ENCODE data around the gene PDE8A. TPM values are rescaled to one million over a fixed set of nuclear protein-coding genes. Genes with fewer than 3 reads are reported as not detected.

PDE8A gene
- total RNA-seq, 2 donors from 2014 or later = 63.3 to 85.3 TPM

- Histone ChIP-seq H3K9me3 (no peaks in the 10 kb centered on the region), H3K27me3 (no peaks in the 10 kb centered on the region), H3K9ac (ENCODE audit: low read depth in 2 of 2, low read length in 2 of 2) (no peak overlapping the region), H3K4me3 (no peak overlapping the region), H3K4me1 (no peaks in the 10 kb centered on the region), H3K36me3 (no peaks in the 10 kb centered on the region), H3K27ac (no peak overlapping the region)
- intact Hi-C loops (cut with DNase I) = no loop called here
- TF ChIP-seq, protein P1, sequence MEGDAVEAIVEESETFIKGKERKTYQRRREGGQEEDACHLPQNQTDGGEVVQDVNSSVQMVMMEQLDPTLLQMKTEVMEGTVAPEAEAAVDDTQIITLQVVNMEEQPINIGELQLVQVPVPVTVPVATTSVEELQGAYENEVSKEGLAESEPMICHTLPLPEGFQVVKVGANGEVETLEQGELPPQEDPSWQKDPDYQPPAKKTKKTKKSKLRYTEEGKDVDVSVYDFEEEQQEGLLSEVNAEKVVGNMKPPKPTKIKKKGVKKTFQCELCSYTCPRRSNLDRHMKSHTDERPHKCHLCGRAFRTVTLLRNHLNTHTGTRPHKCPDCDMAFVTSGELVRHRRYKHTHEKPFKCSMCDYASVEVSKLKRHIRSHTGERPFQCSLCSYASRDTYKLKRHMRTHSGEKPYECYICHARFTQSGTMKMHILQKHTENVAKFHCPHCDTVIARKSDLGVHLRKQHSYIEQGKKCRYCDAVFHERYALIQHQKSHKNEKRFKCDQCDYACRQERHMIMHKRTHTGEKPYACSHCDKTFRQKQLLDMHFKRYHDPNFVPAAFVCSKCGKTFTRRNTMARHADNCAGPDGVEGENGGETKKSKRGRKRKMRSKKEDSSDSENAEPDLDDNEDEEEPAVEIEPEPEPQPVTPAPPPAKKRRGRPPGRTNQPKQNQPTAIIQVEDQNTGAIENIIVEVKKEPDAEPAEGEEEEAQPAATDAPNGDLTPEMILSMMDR (IDR thresholded peaks at IDR 0.05) = no peak
- no peak for DNase-seq
Observed at GRCh38 chr15:85095566-85095965, 113.9 kb downstream of the PDE8A start.

- no peaks in the 10 kb centered on the region for H3K36me3 ChIP-seq
- H3K9me3 ChIP-seq = no peaks in the 10 kb centered on the region
- H3K4me3 ChIP-seq = no peak overlapping the region
- no peaks in the 10 kb centered on the region for H3K4me1 ChIP-seq
- H3K27ac ChIP-seq = no peak overlapping the region
- no peaks in the 10 kb centered on the region for H3K27me3 ChIP-seq
- no peak for DNase-seq
- TF ChIP-seq, protein P1 (IDR thresholded peaks at IDR 0.05) = no peak
- intact Hi-C loops (cut with DNase I) = no loop called here
- no peak overlapping the region for H3K9ac ChIP-seq (ENCODE audit: low read depth in 2 of 2, low read length in 2 of 2)
Observed at GRCh38 chr15:85097250-85097649, 115.6 kb downstream of the PDE8A start.

GRCh38 chr15:85097725-85098124, 116.1 kb downstream of the PDE8A start:
- Histone ChIP-seq H3K4me3 (no peak overlapping the region), H3K9ac (ENCODE audit: low read depth in 2 of 2, low read length in 2 of 2) (no peak overlapping the region), H3K27me3 (no peaks in the 10 kb centered on the region), H3K36me3 (no peaks in the 10 kb centered on the region), H3K27ac (no peak overlapping the region), H3K9me3 (no peaks in the 10 kb centered on the region), H3K4me1 (no peaks in the 10 kb centered on the region)
- TF ChIP-seq, protein P1 (IDR thresholded peaks at IDR 0.05) = no peak
- intact Hi-C loops (cut with DNase I) = no loop called here
- no peak for DNase-seq

DNA sequence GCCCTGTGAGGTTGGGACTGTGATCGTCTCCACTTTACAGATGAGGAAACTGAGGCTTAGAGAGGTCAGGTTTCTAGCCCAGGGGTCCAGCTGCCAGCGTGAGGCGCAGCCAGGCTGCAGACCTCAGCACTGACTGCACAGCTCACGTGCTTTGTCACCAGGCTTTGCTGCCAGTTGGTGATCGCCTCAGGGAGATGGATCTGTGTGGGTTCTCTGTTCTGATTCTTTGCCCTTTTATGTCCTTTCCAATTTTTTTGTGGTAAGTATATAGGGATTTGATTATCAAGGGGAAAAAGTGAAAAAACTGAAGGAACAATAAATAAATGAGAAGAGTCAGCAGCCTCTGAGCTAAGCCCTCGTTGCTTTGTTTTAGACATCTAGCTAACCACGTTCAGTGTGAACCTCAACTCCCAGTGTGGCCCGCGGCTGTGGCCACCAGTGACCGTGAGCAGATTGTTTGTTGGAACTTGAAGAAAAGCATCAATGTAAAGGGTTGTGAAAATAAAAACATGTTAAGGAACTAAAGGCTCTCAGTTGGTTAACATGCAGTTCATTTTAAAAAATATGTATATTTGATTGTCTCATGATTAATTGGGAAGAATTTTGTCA, 117.6 kb downstream of the PDE8A start:
- Histone ChIP-seq H3K27ac (no peak overlapping the region), H3K4me1 (no peaks in the 10 kb centered on the region), H3K27me3 (no peaks in the 10 kb centered on the region), H3K36me3 (no peaks in the 10 kb centered on the region), H3K9me3 (no peaks in the 10 kb centered on the region), H3K9ac (ENCODE audit: low read depth in 2 of 2, low read length in 2 of 2) (no peak overlapping the region), H3K4me3 (no peak overlapping the region)
- intact Hi-C loops (cut with DNase I) = no loop called here
- DNase-seq = no peak
- TF ChIP-seq, protein P1 (IDR thresholded peaks at IDR 0.05) = no peak

- Histone ChIP-seq H3K36me3 (no peaks in the 10 kb centered on the region), H3K9ac (ENCODE audit: low read depth in 2 of 2, low read length in 2 of 2) (no peak overlapping the region), H3K27me3 (no peaks in the 10 kb centered on the region), H3K9me3 (no peaks in the 10 kb centered on the region), H3K4me1 (no peaks in the 10 kb centered on the region), H3K27ac (no peak overlapping the region), H3K4me3 (no peak overlapping the region)
- no peak for DNase-seq
- intact Hi-C loops (cut with DNase I) = no loop called here
- TF ChIP-seq, protein P1 (IDR thresholded peaks at IDR 0.05) = no peak
Observed at GRCh38 chr15:85100186-85100937, 118.7 kb downstream of the PDE8A start.
